ENCODE measurements around the gene RELN. TPM values are rescaled to one million over a fixed set of nuclear protein-coding genes. Genes with fewer than 3 reads are reported as not detected.

Gene RELN
- total and polyA plus RNA-seq, 2 donors (not counting 1 experiment from before 2014, with no cell fraction given), result not detected

DNA sequence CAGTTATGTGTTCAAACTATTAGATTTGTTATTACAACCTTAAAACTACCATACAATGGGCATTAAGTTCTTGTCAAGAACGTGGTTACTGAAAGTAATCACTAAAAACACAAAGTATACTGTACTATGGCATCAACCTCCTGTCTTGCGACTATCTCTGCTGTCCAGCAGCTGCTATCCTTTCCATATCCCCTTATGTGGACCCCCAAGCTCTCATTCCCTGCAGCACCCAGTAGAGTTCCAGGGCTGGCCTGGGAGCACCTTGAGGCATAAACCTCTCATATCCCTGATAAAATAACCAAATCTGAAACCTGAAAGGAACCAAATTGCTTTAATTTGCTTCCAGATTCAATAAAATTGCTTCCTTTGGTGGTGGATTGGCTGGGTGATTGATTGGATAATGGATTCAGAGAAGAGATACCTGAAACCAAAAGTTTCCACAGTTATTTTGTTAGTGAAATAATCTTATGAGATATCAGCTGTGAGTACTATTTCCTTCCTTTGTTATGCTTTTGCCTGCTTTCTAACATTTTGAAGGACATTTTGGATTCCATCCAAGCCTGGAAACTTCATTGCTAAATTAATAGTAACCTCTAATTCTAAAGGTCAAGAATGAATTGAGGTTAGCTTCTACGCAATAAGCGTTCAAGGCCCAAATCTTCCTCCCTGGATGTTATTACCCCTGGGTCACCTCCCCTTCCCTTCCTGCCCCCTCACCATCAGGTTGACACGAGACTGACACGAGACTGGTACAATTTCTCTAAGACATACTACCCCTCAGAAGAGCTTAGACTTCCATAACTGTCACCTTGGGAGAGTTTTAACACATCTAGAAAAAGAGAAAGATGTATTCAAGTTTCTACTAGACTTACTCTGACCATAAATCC is 48.8 kb downstream of the RELN start:
- WGBS (ENCODE audit: insufficient coverage), result 92% methylated on average over 4 of the region's 6 CpGs
- POLR2A ChIA-PET, result no interaction called here

DNA sequence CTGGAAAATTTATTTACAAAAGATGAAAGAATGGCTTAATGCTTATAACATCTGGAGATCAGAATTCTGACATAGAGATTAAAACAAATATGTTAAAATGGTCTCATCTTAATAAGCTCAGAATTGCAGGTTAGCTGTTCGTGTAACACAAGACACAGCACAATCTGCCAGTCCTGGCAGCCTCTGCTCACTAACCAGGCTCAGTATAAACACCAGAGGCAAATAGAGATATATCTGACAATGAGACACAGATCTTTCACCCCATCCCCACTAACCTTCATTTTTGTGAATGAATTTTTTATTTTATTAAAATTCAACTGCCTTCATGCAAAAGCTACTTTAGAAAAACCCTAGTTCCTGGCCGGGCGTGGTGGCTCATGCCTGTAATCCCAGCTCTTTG is 51.8 kb downstream of the RELN start:
- POLR2A ChIA-PET, result no interaction called here
- Histone ChIP-seq H4K20me1 (ENCODE audit: control insufficient read depth, insufficient read depth, low read length, poor library complexity, severe bottlenecking) (no peaks in the 10 kb centered on the region), H3K9me3 (ENCODE audit: control extremely low read depth in 1 of 3, control insufficient read depth in 2 of 3, insufficient read depth in 1 of 3, low read length in 2 of 3) (no peaks in the 10 kb centered on the region), H3K4me2 (replicated peaks; ENCODE audit: low read depth, low read length, poor library complexity, severe bottlenecking) (no peak overlapping the region), H3K27me3 (replicated peaks in 1 of 4; ENCODE audit: control extremely low read depth in 1 of 4, control insufficient read depth in 3 of 4, insufficient read depth in 4 of 4, low read length in 3 of 4) (no peaks in the 10 kb centered on the region), H3K36me3 (replicated peaks in 1 of 2; ENCODE audit: control extremely low read depth in 1 of 2, control insufficient read depth in 1 of 2, extremely low read depth in 1 of 2, insufficient read depth in 2 of 2, low read length in 1 of 2) (no peaks in the 10 kb centered on the region), H3K4me3 (ENCODE audit: control extremely low read depth in 1 of 5, extremely low read depth in 1 of 5, insufficient read depth in 1 of 5, low read depth in 2 of 5, low read length in 4 of 5) (no peak overlapping the region), H3K27ac (ENCODE audit: low read length in 2 of 2) (no peak overlapping the region), H2AFZ (ENCODE audit: insufficient read depth, low read depth, low read length, poor library complexity, severe bottlenecking) (no peak overlapping the region), H3K9ac (ENCODE audit: low read length) (no peak overlapping the region), H3K4me1 (ENCODE audit: control insufficient read depth in 2 of 2, insufficient read depth in 2 of 2, low read length in 2 of 2) (no peaks in the 10 kb centered on the region), H3K79me2 (ENCODE audit: control insufficient read depth, insufficient read depth, low read length) (no peaks in the 10 kb centered on the region)
- Mint-ChIP-seq H3K4me1 (no peaks in the 10 kb centered on the region), H3K27me3 (peaks cover 12% of the 10 kb centered on the region), H3K4me3 (no peak overlapping the region), H3K27ac (no peak overlapping the region), H3K9me3 (ENCODE audit: insufficient read depth) (no peaks in the 10 kb centered on the region)
- no peak for DNase-seq
- WGBS (ENCODE audit: insufficient coverage), result 75% methylated on average over 1 of the region's 3 CpGs
- TF ChIP-seq, protein P1, sequence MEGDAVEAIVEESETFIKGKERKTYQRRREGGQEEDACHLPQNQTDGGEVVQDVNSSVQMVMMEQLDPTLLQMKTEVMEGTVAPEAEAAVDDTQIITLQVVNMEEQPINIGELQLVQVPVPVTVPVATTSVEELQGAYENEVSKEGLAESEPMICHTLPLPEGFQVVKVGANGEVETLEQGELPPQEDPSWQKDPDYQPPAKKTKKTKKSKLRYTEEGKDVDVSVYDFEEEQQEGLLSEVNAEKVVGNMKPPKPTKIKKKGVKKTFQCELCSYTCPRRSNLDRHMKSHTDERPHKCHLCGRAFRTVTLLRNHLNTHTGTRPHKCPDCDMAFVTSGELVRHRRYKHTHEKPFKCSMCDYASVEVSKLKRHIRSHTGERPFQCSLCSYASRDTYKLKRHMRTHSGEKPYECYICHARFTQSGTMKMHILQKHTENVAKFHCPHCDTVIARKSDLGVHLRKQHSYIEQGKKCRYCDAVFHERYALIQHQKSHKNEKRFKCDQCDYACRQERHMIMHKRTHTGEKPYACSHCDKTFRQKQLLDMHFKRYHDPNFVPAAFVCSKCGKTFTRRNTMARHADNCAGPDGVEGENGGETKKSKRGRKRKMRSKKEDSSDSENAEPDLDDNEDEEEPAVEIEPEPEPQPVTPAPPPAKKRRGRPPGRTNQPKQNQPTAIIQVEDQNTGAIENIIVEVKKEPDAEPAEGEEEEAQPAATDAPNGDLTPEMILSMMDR (IDR thresholded peaks at IDR 0.05), result no peak
- no peak for TF ChIP-seq EZH2 (IDR thresholded peaks at IDR 0.05; ENCODE audit: borderline replicate concordance, insufficient read depth, low read depth, low read length, poor library complexity, severe bottlenecking)
- intact Hi-C loops (cut with micrococcal nuclease), result no loop called here
- CTCF ChIA-PET, result no interaction called here
- no peak for ATAC-seq (ENCODE audit: low read depth)

More for the DNA sequence above, 48.8 kb downstream of the RELN start:
- no peaks in the 10 kb centered on the region for H4K20me1 ChIP-seq (ENCODE audit: control insufficient read depth, insufficient read depth, low read length, poor library complexity, severe bottlenecking)
- H3K27me3 Mint-ChIP-seq, result peaks cover 16% of the 10 kb centered on the region
- H3K27me3 ChIP-seq (replicated peaks in 1 of 4; ENCODE audit: control extremely low read depth in 1 of 4, control insufficient read depth in 3 of 4, insufficient read depth in 4 of 4, low read length in 3 of 4), result no peaks in the 10 kb centered on the region
- no peaks in the 10 kb centered on the region for H3K79me2 ChIP-seq (ENCODE audit: control insufficient read depth, insufficient read depth, low read length)
- no peaks in the 10 kb centered on the region for H3K9me3 Mint-ChIP-seq (ENCODE audit: insufficient read depth)
- H3K27ac Mint-ChIP-seq, result no peak overlapping the region
- no peak overlapping the region for H3K9ac ChIP-seq (ENCODE audit: low read length)
- no peak overlapping the region for H3K4me3 ChIP-seq (ENCODE audit: control extremely low read depth in 1 of 5, extremely low read depth in 1 of 5, insufficient read depth in 1 of 5, low read depth in 2 of 5, low read length in 4 of 5)
- H3K9me3 ChIP-seq (ENCODE audit: control extremely low read depth in 1 of 3, control insufficient read depth in 2 of 3, insufficient read depth in 1 of 3, low read length in 2 of 3), result no peaks in the 10 kb centered on the region
- no peak overlapping the region for H3K27ac ChIP-seq (ENCODE audit: low read length in 2 of 2)
- H3K4me1 Mint-ChIP-seq, result no peaks in the 10 kb centered on the region
- no peak overlapping the region for H2AFZ ChIP-seq (ENCODE audit: insufficient read depth, low read depth, low read length, poor library complexity, severe bottlenecking)
- no peak overlapping the region for H3K4me2 ChIP-seq (replicated peaks; ENCODE audit: low read depth, low read length, poor library complexity, severe bottlenecking)
- intact Hi-C loops (cut with micrococcal nuclease), result no loop called here
- DNase-seq (no peak), ATAC-seq (ENCODE audit: low read depth) (no peak)
- no peak overlapping the region for H3K4me3 Mint-ChIP-seq
- no peaks in the 10 kb centered on the region for H3K36me3 ChIP-seq (replicated peaks in 1 of 2; ENCODE audit: control extremely low read depth in 1 of 2, control insufficient read depth in 1 of 2, extremely low read depth in 1 of 2, insufficient read depth in 2 of 2, low read length in 1 of 2)
- TF ChIP-seq, protein P1 (IDR thresholded peaks at IDR 0.05), result no peak
- TF ChIP-seq EZH2 (IDR thresholded peaks at IDR 0.05; ENCODE audit: borderline replicate concordance, insufficient read depth, low read depth, low read length, poor library complexity, severe bottlenecking), result no peak
- no peaks in the 10 kb centered on the region for H3K4me1 ChIP-seq (ENCODE audit: control insufficient read depth in 2 of 2, insufficient read depth in 2 of 2, low read length in 2 of 2)
- CTCF ChIA-PET, result no interaction called here

All from B cell (primary cell).